Loucy (cell line): Measurements from ENCODE around the gene CLEC18B.
"Not testable (repeated sequence)": the region's sequence is repeated elsewhere in the genome, so short reads cannot be mapped to it uniquely, and the experiment has no call there.

Experiments
- H2AFZ ChIP-seq: fragments of 200-600 bp; sonication (generic); 2 replicates; pipeline ENCODE4 v1.6.0; 2016; ENCODE audit warnings: antibody characterized with exemption, mild to moderate bottlenecking, low read length, moderate library complexity
- H3F3A ChIP-seq: fragments of 200-600 bp; 2 replicates; pipeline ENCODE4 v1.6.0; 2016; ENCODE audit warnings: antibody characterized with exemption, low read depth, mild to moderate bottlenecking
- H3K27me3 ChIP-seq: fragments of 200-600 bp; sonication (generic); 2 replicates; pipeline ENCODE4 v1.6.1; 2014; ENCODE audit warnings: low read length, mild to moderate bottlenecking; ENCODE audit not compliant: insufficient read depth, poor library complexity, severe bottlenecking
- H3K36me3 ChIP-seq: fragments of 200-600 bp; sonication (generic); 2 replicates; pipeline ENCODE4 v1.6.1; 2016; ENCODE audit warnings: low read length; ENCODE audit not compliant: insufficient read depth
- H3K4me1 ChIP-seq: fragments of 200-600 bp; sonication (generic); 2 replicates; pipeline ENCODE4 v1.5.1; 2014; ENCODE audit warnings: low read length, mild to moderate bottlenecking; ENCODE audit not compliant: insufficient read depth, poor library complexity, severe bottlenecking
- H3K4me2 ChIP-seq: fragments of 200-600 bp; sonication (generic); 2 replicates; pipeline ENCODE4 v1.6.0; 2014; ENCODE audit warnings: antibody characterized with exemption, low read length, low read depth, mild to moderate bottlenecking; ENCODE audit not compliant: poor library complexity, severe bottlenecking
- H3K4me3 ChIP-seq: fragments of 200-600 bp; sonication (generic); 2 replicates; pipeline ENCODE4 v1.5.1; 2014; ENCODE audit warnings: low read length, mild to moderate bottlenecking, mixed read lengths; ENCODE audit not compliant: poor library complexity, severe bottlenecking
- H3K79me2 ChIP-seq: fragments of 200-600 bp; sonication (generic); 2 replicates; pipeline ENCODE4 v1.6.1; 2014; ENCODE audit warnings: low read length; ENCODE audit not compliant: insufficient read depth
- H3K9ac ChIP-seq: fragments of 200-600 bp; sonication (generic); 2 replicates; pipeline ENCODE4 v1.6.0; 2014; ENCODE audit warnings: mild to moderate bottlenecking, low read depth, low read length, moderate library complexity; ENCODE audit not compliant: poor library complexity, severe bottlenecking
- H3K9me2 ChIP-seq: fragments of 200-600 bp; sonication (generic); replicated peaks from 2 replicates; pipeline ENCODE4 v1.6.1; 2016; ENCODE audit warnings: low read depth, low read length, mixed read lengths
- H3K9me3 ChIP-seq: fragments of 200-600 bp; sonication (generic); 2 replicates; pipeline ENCODE4 v1.6.1; 2014; ENCODE audit warnings: mild to moderate bottlenecking, antibody characterized with exemption, low read length, low read depth; ENCODE audit not compliant: insufficient read depth
- H4K20me1 ChIP-seq: fragments of 200-600 bp; sonication (generic); 2 replicates; pipeline ENCODE4 v1.6.0; 2014; ENCODE audit warnings: antibody characterized with exemption, low read length, mild to moderate bottlenecking; ENCODE audit not compliant: insufficient read depth, poor library complexity, severe bottlenecking
- CTCF ChIP-seq: fragments of 200-600 bp; sonication (generic); conservative IDR thresholded peaks from 2 replicates; pipeline ENCODE4 v1.5.1; 2014; ENCODE audit warnings: mild to moderate bottlenecking, antibody characterized with exemption, low read length
- EZH2phosphoT487 ChIP-seq: fragments of 200-600 bp; IDR thresholded peaks from 2 replicates; pipeline ENCODE4 v1.6.1; 2018; ENCODE audit warnings: antibody characterized with exemption, mild to moderate bottlenecking, moderate library complexity, borderline replicate concordance

CLEC18B gene

GRCh38 chr16:74438492-74438979 lies 17.3 kb upstream of the CLEC18B start:
- Histone ChIP-seq H3K9ac (no peak overlapping the region), H3K4me1 (peaks cover 11% of the 10 kb centered on the region), H3K79me2 (no peaks in the 10 kb centered on the region), H3K4me3 (no peak overlapping the region), H3K9me2 (no peaks in the 10 kb centered on the region), H2AFZ (no peak overlapping the region), H3F3A (no peaks in the 10 kb centered on the region), H3K27me3 (peaks cover 79% of the 10 kb centered on the region), H4K20me1 (no peaks in the 10 kb centered on the region), H3K4me2 (peak overlapping the region; percentile 21), H3K36me3 (no peaks in the 10 kb centered on the region), H3K9me3 (no peaks in the 10 kb centered on the region)
- peak; percentile 98 for TF ChIP-seq EZH2phosphoT487
- no peak for TF ChIP-seq CTCF

GRCh38 chr16:74431516-74431915 lies 10.2 kb upstream of the CLEC18B start:
- Histone ChIP-seq H3K9me2 (no peaks in the 10 kb centered on the region), H2AFZ (no peak overlapping the region), H3K36me3 (no peaks in the 10 kb centered on the region), H3F3A (no peaks in the 10 kb centered on the region), H3K79me2 (no peaks in the 10 kb centered on the region), H3K27me3 (peaks cover 51% of the 10 kb centered on the region), H4K20me1 (no peaks in the 10 kb centered on the region), H3K4me1 (no peaks in the 10 kb centered on the region), H3K4me3 (no peak overlapping the region), H3K4me2 (no peak overlapping the region), H3K9me3 (no peaks in the 10 kb centered on the region), H3K9ac (no peak overlapping the region)
- no peak for TF ChIP-seq EZH2phosphoT487
- TF ChIP-seq CTCF, result no peak

- H2AFZ ChIP-seq, H3K36me3 ChIP-seq, H3K4me1 ChIP-seq, H3K4me2 ChIP-seq, H3K4me3 ChIP-seq, H4K20me1 ChIP-seq, H3K9me3 ChIP-seq, H3F3A ChIP-seq, H3K9me2 ChIP-seq, H3K79me2 ChIP-seq, H3K9ac ChIP-seq: not testable (repeated sequence)
- TF ChIP-seq CTCF, result peak; percentile 70
- peaks cover 37% of the 10 kb centered on the region for H3K27me3 ChIP-seq
Measured at GRCh38 chr16:74430036-74430712, 8.9 kb upstream of the CLEC18B start.

GRCh38 chr16:74428493-74428892 lies 7.2 kb upstream of the CLEC18B start:
- not testable (repeated sequence) for H2AFZ ChIP-seq, H3K4me3 ChIP-seq, H3K9me3 ChIP-seq, H4K20me1 ChIP-seq, H3K4me2 ChIP-seq, H3F3A ChIP-seq, H3K4me1 ChIP-seq, H3K79me2 ChIP-seq, H3K9me2 ChIP-seq, H3K36me3 ChIP-seq, H3K9ac ChIP-seq
- peaks cover 21% of the 10 kb centered on the region for H3K27me3 ChIP-seq

GRCh38 chr16:74425751-74426150 lies 4.5 kb upstream of the CLEC18B start:
- H3F3A ChIP-seq, H3K27me3 ChIP-seq, H3K36me3 ChIP-seq, H3K4me2 ChIP-seq, H3K9me3 ChIP-seq, H2AFZ ChIP-seq, H3K9me2 ChIP-seq, H4K20me1 ChIP-seq, H3K4me1 ChIP-seq, H3K4me3 ChIP-seq, H3K79me2 ChIP-seq, H3K9ac ChIP-seq: not testable (repeated sequence)
